AG04449 (cell line): Measurements from ENCODE around the gene CHCHD10.

Experiments used
- CTCF ChIA-PET: fragments of 350-600 bp; formaldehyde crosslinking; extraction: SDS; loops from one replicate; lab custom pipeline; 2021; ENCODE audit warnings: antibody characterized with exemption; lab: Yijun Ruan, JAX
- POLR2A ChIA-PET: fragments of 400-600, 350-600 bp; formaldehyde crosslinking; extraction: SDS; loops from one replicate; lab custom pipeline; 2020; ENCODE audit warnings: antibody characterized with exemption, inconsistent platforms; lab: Yijun Ruan, JAX
- DNase-seq: peaks from one replicate; pipeline ENCODE4 v3.0.0-alpha.2; 2010; ENCODE audit warnings: low read depth, low spot score
- H3K4me3 ChIP-seq: 2 replicates; pipeline ENCODE4 v1.5.1; 2011; ENCODE audit warnings: low read depth, mild to moderate bottlenecking, control low read depth, low read length
- CTCF ChIP-seq: IDR thresholded peaks from one replicate; pipeline ENCODE4 v1.5.1; 2011; ENCODE audit warnings: mild to moderate bottlenecking, moderate library complexity, low read length, control low read depth, inconsistent platforms; ENCODE audit not compliant: insufficient read depth; ENCODE audit errors: missing control alignments

Gene CHCHD10

GRCh38 chr22:23789638-23790037 is 21.9 kb upstream of the CHCHD10 start:
- H3K4me3 ChIP-seq = no peak overlapping the region
- no peak for TF ChIP-seq CTCF
- CTCF ChIA-PET = interaction anchor here (0.6 to 3.4 kb wide), 5 partner anchors 9 to 60 kb away, joined by 3 to 11 read pairs (median 5); no protein-coding TSS in a partner anchor
- DNase-seq = no peak
- POLR2A ChIA-PET = no interaction called here

- DNase-seq = no peak
- no peak overlapping the region for H3K4me3 ChIP-seq
- ChIA-PET CTCF (interaction anchor here (0.9 to 3.4 kb wide), 6 partner anchors 9 to 61 kb away, joined by 3 to 11 read pairs (median 4); no protein-coding TSS in a partner anchor), POLR2A (no interaction called here)
- no peak for TF ChIP-seq CTCF
Measured at GRCh38 chr22:23789121-23789520, 21.3 kb upstream of the CHCHD10 start.

- TF ChIP-seq CTCF = no peak
- no peak for DNase-seq
- ChIA-PET POLR2A (no interaction called here), CTCF (interaction anchor here (1.0 to 3.4 kb wide), 4 partner anchors 10 to 62 kb away, joined by 3 to 15 read pairs (median 7); partner anchors contain the start of gene MMP11)
- peak overlapping the region; percentile 90 for H3K4me3 ChIP-seq
Measured at GRCh38 chr22:23787910-23788309, 20.1 kb upstream of the CHCHD10 start.

- CTCF ChIA-PET = interaction anchor here (3.0 to 3.6 kb wide), 3 partner anchors 16 to 62 kb away, joined by 11 to 15 read pairs (median 14); partner anchors contain the start of gene MMP11
- no peak for TF ChIP-seq CTCF
- H3K4me3 ChIP-seq = peak overlapping the region; percentile 90
- POLR2A ChIA-PET = no interaction called here
- no peak for DNase-seq
Measured at GRCh38 chr22:23787600-23787896, 19.8 kb upstream of the CHCHD10 start.

GRCh38 chr22:23786752-23787599 is 19.2 kb upstream of the CHCHD10 start, which contains the start of gene SMARCB1:
Gene SMARCB1 (plus strand): TSS chr22:23786966. CDS start chr22:23787170, 204 bp downstream.
- ChIA-PET CTCF (interaction anchor here (1.1 to 3.6 kb wide), 3 partner anchors 12 to 63 kb away, joined by 3 to 15 read pairs (median 14); partner anchors contain the start of gene MMP11), POLR2A (interaction anchor here (0.7 to 1.1 kb wide), 2 partner anchors 12 to 53 kb away, joined by 4 read pairs; no protein-coding TSS in a partner anchor)
- peak; percentile 69 for DNase-seq
- H3K4me3 ChIP-seq = peak within 1 kb of the TSS; percentile 90
- no peak for TF ChIP-seq CTCF

GRCh38 chr22:23786261-23786710 is 18.5 kb upstream of the CHCHD10 start:
- CTCF ChIA-PET = interaction anchor here (1.1 to 3.6 kb wide), 4 partner anchors 12 to 63 kb away, joined by 3 to 15 read pairs (median 12); partner anchors contain the start of genes CHCHD10 and MMP11

More at GRCh38 chr22:23786261-23786710, 18.5 kb upstream of the CHCHD10 start:
- DNase-seq = no peak
- TF ChIP-seq CTCF = no peak
- H3K4me3 ChIP-seq = peak overlapping the region; percentile 49
- POLR2A ChIA-PET = interaction anchor here (0.7 to 1.1 kb wide), 3 partner anchors 11 to 60 kb away, joined by 4 read pairs; no protein-coding TSS in a partner anchor
